ENCODE measurements around the gene MROH2A.

Gene MROH2A

DNA sequence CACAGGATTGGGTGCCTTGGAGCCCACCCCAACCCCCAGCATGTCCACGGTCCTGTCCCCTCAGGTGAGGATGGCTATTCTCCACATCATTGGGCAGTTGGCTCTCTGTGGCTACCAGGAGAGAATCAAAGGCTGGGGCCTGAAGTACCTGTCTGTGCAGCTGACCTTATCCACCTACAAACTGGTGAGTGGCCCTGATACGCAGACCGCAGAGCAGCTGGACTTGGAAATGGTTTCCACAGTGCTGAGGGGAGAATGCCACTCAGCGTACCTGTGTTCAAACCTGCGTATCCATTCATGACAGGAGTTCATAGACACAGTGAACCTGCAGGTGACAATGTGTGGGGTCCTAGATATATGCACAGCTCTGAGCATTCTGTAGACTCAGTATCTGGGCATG lies 21.6 kb downstream of the MROH2A start:
- in situ Hi-C loops (cut with MboI; ENCODE audit: low sequenced_read_pairs), result no loop called here
- Histone ChIP-seq H3K36me3 (replicated peaks) (no peaks in the 10 kb centered on the region), H3K4me3 (no peak overlapping the region), H3K9me3 (no peaks in the 10 kb centered on the region), H3K27me3 (ENCODE audit: low read depth) (no peaks in the 10 kb centered on the region), H3K4me1 (no peaks in the 10 kb centered on the region)
- DNase-seq (ENCODE audit: low spot score in 2 of 2), result no peak

DNA sequence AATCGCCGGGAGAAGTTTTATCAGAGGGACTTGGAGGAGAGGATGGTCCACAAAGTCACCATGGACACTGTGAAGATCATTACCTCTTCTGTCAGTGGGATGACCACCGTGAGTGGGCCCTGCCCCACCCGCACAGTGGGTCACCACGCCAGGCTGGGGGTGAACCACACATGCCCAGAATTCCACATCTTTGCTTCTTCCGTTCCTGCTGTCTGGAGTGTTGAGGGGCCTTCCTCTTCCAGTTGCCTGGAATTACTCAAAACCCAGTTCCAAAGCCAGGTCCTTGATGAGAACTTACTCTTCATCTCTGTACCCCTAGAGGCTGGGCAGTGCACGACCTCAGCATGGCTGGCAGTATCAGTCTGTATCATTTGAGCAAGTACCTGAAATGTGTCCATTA lies 22.1 kb downstream of the MROH2A start:
- Histone ChIP-seq H3K36me3 (replicated peaks) (no peaks in the 10 kb centered on the region), H3K4me3 (no peak overlapping the region), H3K9me3 (no peaks in the 10 kb centered on the region), H3K4me1 (no peaks in the 10 kb centered on the region), H3K27me3 (ENCODE audit: low read depth) (no peaks in the 10 kb centered on the region)
- in situ Hi-C loops (cut with MboI; ENCODE audit: low sequenced_read_pairs), result no loop called here
- DNase-seq (ENCODE audit: low spot score in 2 of 2), result no peak

DNA sequence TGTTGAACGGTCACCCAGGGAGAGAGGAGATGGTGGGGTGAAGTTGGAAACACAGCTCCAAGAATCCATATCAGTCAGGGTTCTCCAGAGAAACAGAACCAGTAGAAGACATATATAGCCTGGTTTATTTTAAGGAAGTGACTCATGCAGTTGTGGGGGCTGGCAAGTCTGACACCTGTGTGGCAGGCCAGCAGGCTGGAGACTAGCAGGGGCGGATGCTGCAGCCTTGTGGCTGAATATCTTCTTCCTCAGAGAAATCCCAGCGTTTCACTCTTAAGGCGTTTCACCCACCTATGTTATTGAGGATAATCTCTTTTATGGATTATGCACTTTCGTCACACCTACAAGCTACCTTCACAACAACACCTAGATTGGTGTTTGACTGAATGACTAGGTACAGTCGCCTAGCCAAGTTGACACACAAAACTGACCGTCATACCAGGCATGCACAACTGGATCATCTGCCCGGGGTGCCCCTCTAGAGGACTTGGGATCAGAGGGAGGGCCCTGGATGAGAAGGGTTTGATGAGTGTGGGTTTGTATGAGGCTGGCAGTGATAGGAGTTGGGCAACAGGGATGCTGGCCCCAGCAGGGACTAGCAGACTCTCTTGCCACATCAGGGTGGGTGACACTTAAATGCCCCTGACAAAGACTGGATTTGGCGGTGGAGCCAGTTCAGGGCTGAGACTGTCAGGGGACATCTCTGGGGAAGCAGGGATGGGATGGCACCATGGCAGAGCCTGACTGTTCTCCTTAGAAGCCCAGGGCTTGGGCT lies 23.4 kb downstream of the MROH2A start:
- H3K4me1 ChIP-seq, result no peaks in the 10 kb centered on the region
- in situ Hi-C loops (cut with MboI; ENCODE audit: low sequenced_read_pairs), result no loop called here
- H3K4me3 ChIP-seq, result no peak overlapping the region
- H3K36me3 ChIP-seq (replicated peaks), result no peaks in the 10 kb centered on the region
- no peaks in the 10 kb centered on the region for H3K27me3 ChIP-seq (ENCODE audit: low read depth)
- no peaks in the 10 kb centered on the region for H3K9me3 ChIP-seq
- DNase-seq (ENCODE audit: low spot score in 2 of 2), result no peak

GRCh38 chr2:233802132-233802815 lies 24.1 kb downstream of the MROH2A start:
- no peak for DNase-seq (ENCODE audit: low spot score in 2 of 2)
- Histone ChIP-seq H3K4me3 (no peak overlapping the region), H3K4me1 (no peaks in the 10 kb centered on the region), H3K36me3 (replicated peaks) (no peaks in the 10 kb centered on the region), H3K27me3 (ENCODE audit: low read depth) (no peaks in the 10 kb centered on the region), H3K9me3 (no peaks in the 10 kb centered on the region)
- in situ Hi-C loops (cut with MboI; ENCODE audit: low sequenced_read_pairs), result no loop called here

GRCh38 chr2:233803292-233803911 lies 25.3 kb downstream of the MROH2A start:
- no peak for DNase-seq (ENCODE audit: low spot score in 2 of 2)
- Histone ChIP-seq H3K4me3 (no peak overlapping the region), H3K4me1 (no peaks in the 10 kb centered on the region), H3K9me3 (no peaks in the 10 kb centered on the region), H3K27me3 (ENCODE audit: low read depth) (no peaks in the 10 kb centered on the region), H3K36me3 (replicated peaks) (no peaks in the 10 kb centered on the region)
- in situ Hi-C loops (cut with MboI; ENCODE audit: low sequenced_read_pairs), result no loop called here

DNA sequence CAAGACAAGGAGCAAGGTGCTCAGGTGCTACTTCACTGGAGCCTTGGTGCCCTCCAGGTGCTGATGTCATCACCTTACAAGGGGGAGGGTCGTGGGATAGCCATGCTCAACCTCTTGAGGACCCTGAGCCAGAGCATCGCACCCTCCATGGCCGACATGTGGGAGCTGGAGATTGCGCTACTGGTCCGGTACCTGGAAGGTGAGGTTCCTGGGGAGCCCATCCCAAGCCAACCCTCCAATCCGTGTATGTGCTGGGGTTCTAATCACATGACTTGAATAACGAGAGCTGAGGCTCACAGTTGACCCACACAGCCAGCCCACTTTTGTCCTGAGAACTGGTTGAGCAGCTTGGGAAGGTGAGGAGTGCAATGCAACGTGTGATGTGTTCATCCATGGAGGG lies 25.9 kb downstream of the MROH2A start:
- no peaks in the 10 kb centered on the region for H3K9me3 ChIP-seq
- in situ Hi-C loops (cut with MboI; ENCODE audit: low sequenced_read_pairs), result no loop called here
- DNase-seq (ENCODE audit: low spot score in 2 of 2), result no peak
- H3K4me3 ChIP-seq, result no peak overlapping the region
- H3K36me3 ChIP-seq (replicated peaks), result no peaks in the 10 kb centered on the region
- no peaks in the 10 kb centered on the region for H3K4me1 ChIP-seq
- H3K27me3 ChIP-seq (ENCODE audit: low read depth), result no peaks in the 10 kb centered on the region

GRCh38 chr2:233807215-233807865 lies 29.2 kb downstream of the MROH2A start:
- no peaks in the 10 kb centered on the region for H3K27me3 ChIP-seq (ENCODE audit: low read depth)
- H3K4me1 ChIP-seq, result no peaks in the 10 kb centered on the region
- H3K4me3 ChIP-seq, result no peak overlapping the region
- DNase-seq (ENCODE audit: low spot score in 2 of 2), result no peak
- in situ Hi-C loops (cut with MboI; ENCODE audit: low sequenced_read_pairs), result no loop called here
- H3K36me3 ChIP-seq (replicated peaks), result no peaks in the 10 kb centered on the region
- no peaks in the 10 kb centered on the region for H3K9me3 ChIP-seq

DNA sequence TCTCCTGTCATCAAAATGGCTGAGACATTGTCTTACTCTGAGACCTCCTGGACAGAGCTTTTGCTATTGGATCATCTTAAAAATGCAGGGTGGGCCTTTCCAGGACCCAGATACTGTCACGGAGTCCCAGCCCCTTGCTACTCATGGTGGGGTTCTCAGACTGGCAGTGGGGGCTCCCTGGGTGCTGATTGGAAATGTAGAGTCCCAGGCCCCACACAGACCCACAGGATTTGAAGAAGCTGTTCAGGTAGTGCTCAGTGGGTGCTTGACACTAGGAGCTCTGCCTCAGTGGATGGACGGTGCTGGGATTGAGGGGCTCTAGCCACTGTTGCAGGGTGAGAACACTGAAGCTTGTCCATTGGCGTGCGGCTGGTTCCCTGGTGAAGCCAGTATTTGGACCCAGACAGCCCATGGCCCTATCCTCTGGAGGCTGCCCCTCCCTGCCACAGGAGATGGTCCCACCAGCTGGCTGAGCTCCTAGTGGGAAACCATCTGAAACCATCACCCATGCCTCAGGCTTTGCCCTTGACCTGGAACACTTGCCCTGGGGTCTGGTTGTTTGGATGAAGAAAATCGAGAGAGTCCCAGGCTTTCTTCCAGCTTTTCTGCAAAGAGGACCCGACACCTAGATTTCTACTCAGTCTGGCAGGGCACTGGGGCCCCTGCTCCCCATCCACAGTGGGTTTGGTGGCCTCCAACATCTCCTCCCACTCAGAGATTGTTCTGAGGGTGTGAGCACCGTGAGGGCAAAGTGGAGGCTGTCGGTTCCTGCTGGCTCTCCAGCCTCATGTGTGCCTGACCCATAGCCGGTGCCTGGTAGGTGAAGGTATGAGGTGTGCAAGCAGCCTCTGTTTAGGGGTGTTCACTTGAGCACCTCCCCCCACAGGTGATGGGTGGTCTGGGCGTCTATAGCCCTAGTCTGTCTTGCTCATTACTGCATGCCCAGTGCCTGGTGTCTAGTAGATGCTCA lies 30.1 kb downstream of the MROH2A start:
- Histone ChIP-seq H3K4me3 (no peak overlapping the region), H3K36me3 (replicated peaks) (no peaks in the 10 kb centered on the region), H3K9me3 (no peaks in the 10 kb centered on the region), H3K4me1 (no peaks in the 10 kb centered on the region), H3K27me3 (ENCODE audit: low read depth) (no peaks in the 10 kb centered on the region)
- in situ Hi-C loops (cut with MboI; ENCODE audit: low sequenced_read_pairs), result no loop called here
- no peak for DNase-seq (ENCODE audit: low spot score in 2 of 2)

GRCh38 chr2:233810385-233810784 lies 32.3 kb downstream of the MROH2A start:
- Histone ChIP-seq H3K27me3 (ENCODE audit: low read depth) (no peaks in the 10 kb centered on the region), H3K4me1 (no peaks in the 10 kb centered on the region), H3K4me3 (no peak overlapping the region), H3K9me3 (no peaks in the 10 kb centered on the region), H3K36me3 (replicated peaks) (no peaks in the 10 kb centered on the region)
- peak in 1 of 2 experiments; percentile 5 for DNase-seq (ENCODE audit: low spot score in 2 of 2)
- in situ Hi-C loops (cut with MboI; ENCODE audit: low sequenced_read_pairs), result no loop called here

GRCh38 chr2:233811087-233811486 lies 33.0 kb downstream of the MROH2A start:
- DNase-seq (ENCODE audit: low spot score in 2 of 2), result peak in 1 of 2 experiments; percentile 2
- no peak overlapping the region for H3K4me3 ChIP-seq
- no peaks in the 10 kb centered on the region for H3K9me3 ChIP-seq
- in situ Hi-C loops (cut with MboI; ENCODE audit: low sequenced_read_pairs), result no loop called here
- H3K36me3 ChIP-seq (replicated peaks), result no peaks in the 10 kb centered on the region
- H3K27me3 ChIP-seq (ENCODE audit: low read depth), result no peaks in the 10 kb centered on the region
- H3K4me1 ChIP-seq, result no peaks in the 10 kb centered on the region

- H3K9me3 ChIP-seq, result no peaks in the 10 kb centered on the region
- H3K4me3 ChIP-seq, result no peak overlapping the region
- in situ Hi-C loops (cut with MboI; ENCODE audit: low sequenced_read_pairs), result no loop called here
- H3K27me3 ChIP-seq (ENCODE audit: low read depth), result no peaks in the 10 kb centered on the region
- DNase-seq (ENCODE audit: low spot score in 2 of 2), result peak in 1 of 2 experiments; percentile 1
- H3K36me3 ChIP-seq (replicated peaks), result no peaks in the 10 kb centered on the region
- no peaks in the 10 kb centered on the region for H3K4me1 ChIP-seq
These were observed 33.6 kb downstream of the MROH2A start for GRCh38 chr2:233811732-233812131.

GRCh38 chr2:233813236-233814055 lies 35.3 kb downstream of the MROH2A start:
- DNase-seq (ENCODE audit: low spot score in 2 of 2), result peak in 1 of 2 experiments; percentile 2
- H3K36me3 ChIP-seq (replicated peaks), result no peaks in the 10 kb centered on the region
- no peak overlapping the region for H3K4me3 ChIP-seq
- no peaks in the 10 kb centered on the region for H3K9me3 ChIP-seq
- in situ Hi-C loops (cut with MboI; ENCODE audit: low sequenced_read_pairs), result no loop called here
- no peaks in the 10 kb centered on the region for H3K27me3 ChIP-seq (ENCODE audit: low read depth)
- no peaks in the 10 kb centered on the region for H3K4me1 ChIP-seq

Data from HAP-1 (cell line).